Measurements from ENCODE around the gene RANBP10. TPM values are rescaled to one million over a fixed set of nuclear protein-coding genes. Genes with fewer than 3 reads are reported as not detected.

The RANBP10 gene
- total and polyA plus RNA-seq, 2 of the 8 experiments (the other 6 are each of a cell fraction or from before 2014, with no cell fraction given) = 14.2 to 16.8 TPM

DNA sequence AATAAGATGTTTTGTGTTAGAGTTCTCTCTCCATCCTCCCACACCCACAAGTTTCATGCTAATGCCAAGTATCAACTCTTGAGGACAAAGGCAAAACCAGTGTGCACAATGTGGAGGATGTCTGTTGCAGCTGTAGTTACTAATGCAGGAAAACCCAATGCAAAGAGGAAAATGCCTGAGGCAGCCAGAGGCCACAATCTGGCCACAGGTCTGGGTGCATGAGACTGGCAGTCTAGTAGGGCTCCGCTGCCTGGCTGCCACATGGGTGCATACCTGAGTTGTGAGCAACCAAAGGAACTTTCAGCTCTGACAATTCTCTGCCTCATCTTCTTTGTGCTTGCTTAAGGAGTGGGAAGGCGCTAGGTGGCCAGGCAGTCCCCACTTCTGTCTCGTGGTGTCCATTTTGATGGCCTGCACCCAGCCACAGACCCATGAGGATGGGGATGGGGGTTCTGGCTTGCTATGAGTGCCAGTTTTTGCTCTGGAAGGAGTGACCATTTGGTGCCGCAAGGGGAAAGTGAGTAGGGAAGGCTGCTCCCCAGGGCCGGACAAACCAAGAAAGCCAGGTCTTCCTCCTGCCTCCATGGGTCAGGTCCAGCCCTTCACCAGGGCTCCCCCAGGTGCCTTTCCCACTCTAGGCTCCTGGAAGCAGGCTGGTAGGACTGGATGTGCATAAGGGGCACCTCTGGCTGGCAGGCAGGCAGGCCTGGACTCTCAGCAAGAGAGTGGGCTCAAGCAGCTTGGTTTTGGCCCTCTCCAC lies 83.0 kb downstream of the RANBP10 start:
- Histone ChIP-seq H3K4ac (replicated peaks; ENCODE audit: insufficient read length, low read depth, low read length) (no peak overlapping the region), H3K36me3 (ENCODE audit: control insufficient read depth in 2 of 4, insufficient read depth in 4 of 4, low read length in 3 of 4) (peaks cover 0 to 10% (median 4%) of the 10 kb centered on the region in 4 experiments; a peak in 3 of 8 replicates), H2BK12ac (ENCODE audit: low read depth, low read length) (no peak overlapping the region), H3K27me3 (replicated peaks in 1 of 4; ENCODE audit: control insufficient read depth in 3 of 4, extremely low read depth in 1 of 4, insufficient read depth in 3 of 4, low read length in 3 of 4) (no peaks in the 10 kb centered on the region; a peak in 1 of 7 replicates), H3K9ac (replicated peaks in 1 of 4; ENCODE audit: extremely low read depth in 1 of 4, low read depth in 3 of 4, low read length in 3 of 4) (no peak overlapping the region), H4K91ac (replicated peaks; ENCODE audit: insufficient read length, low read length) (no peak overlapping the region), H4K20me1 (replicated peaks in 1 of 2; ENCODE audit: control insufficient read depth in 1 of 2, insufficient read depth in 2 of 2, low read length in 2 of 2) (no peaks in the 10 kb centered on the region), H3K79me2 (ENCODE audit: control insufficient read depth in 1 of 2, insufficient read depth in 2 of 2, low read length in 2 of 2) (peaks cover 1 to 5% of the 10 kb centered on the region in 2 experiments; a peak in 3 of 4 replicates), H2AK5ac (ENCODE audit: low read depth, low read length) (no peak overlapping the region), H2BK20ac (ENCODE audit: low read length) (no peak overlapping the region), H2BK120ac (replicated peaks; ENCODE audit: low read depth, low read length) (no peak overlapping the region), H2BK15ac (ENCODE audit: low read length) (no peak overlapping the region), H3K4me1 (replicated peaks in 1 of 4; ENCODE audit: control insufficient read depth in 3 of 4, insufficient read depth in 4 of 4, low read length in 3 of 4) (peaks cover 0 to 7% (median 5%) of the 10 kb centered on the region in 4 experiments; a peak in 3 of 7 replicates), H3K79me1 (ENCODE audit: low read depth, low read length) (no peaks in the 10 kb centered on the region; the same call in 1 of the 2 replicates), H3K23me2 (ENCODE audit: low read depth, low read length) (peaks cover 14% of the 10 kb centered on the region), H3K14ac (ENCODE audit: insufficient read length) (no peak overlapping the region), H4K8ac (ENCODE audit: extremely low read depth, insufficient read depth, low read length) (no peak overlapping the region; the same call in 1 of the 2 replicates), H3K23ac (ENCODE audit: insufficient read length) (no peak overlapping the region), H3K9me3 (ENCODE audit: insufficient read depth in 2 of 2, low read depth in 1 of 2, low read length in 1 of 2) (no peaks in the 10 kb centered on the region), H3K4me3 (ENCODE audit: extremely low read depth in 1 of 4, insufficient read depth in 2 of 4, low read depth in 3 of 4, low read length in 4 of 4) (no peak overlapping the region), H4K5ac (ENCODE audit: insufficient read length, low read depth, low read length) (no peak overlapping the region), H3K18ac (ENCODE audit: extremely low read depth, low read length) (no peak overlapping the region), H3K56ac (replicated peaks; ENCODE audit: insufficient read length, low read depth, low read length) (no peak overlapping the region), H3K4me2 (ENCODE audit: insufficient read depth in 1 of 2, low read depth in 2 of 2, low read length in 2 of 2) (no peak overlapping the region), H2AFZ (ENCODE audit: low read length) (no peak overlapping the region), H2BK5ac (ENCODE audit: low read depth, low read length) (no peak overlapping the region), H3K27ac (ENCODE audit: low read depth, low read length) (no peak overlapping the region)
- DNase-seq (ENCODE audit: low read depth in 1 of 2, low spot score in 2 of 2) (no peak), FAIRE-seq (no peak)
- CTCF ChIA-PET (ENCODE audit: partially characterized antibody) = interaction anchor here (0.6 to 1.9 kb wide), 5 partner anchors 44 to 1051 kb away, joined by 3 to 7 read pairs (median 4); no protein-coding TSS in a partner anchor
- POLR2A ChIA-PET (ENCODE audit: partially characterized antibody) = no interaction called here
- WGBS, 2 experiments (ENCODE audit: extremely low coverage in 1 of 2, insufficient coverage in 1 of 2, insufficient read length in 1 of 2, insufficient replicate concordance in 2 of 2, low coverage in 1 of 2, low lambda C conversion rate in 2 of 2, missing lambda C conversion rate in 1 of 2) = 90% methylated on average over 5 of the region's 5 CpGs; no CpG with 5 or more reads in 1 of the 2 experiments
- TF ChIP-seq CHD2 (IDR thresholded peaks at IDR 0.05; ENCODE audit: low read length) (no peak), YY1 (IDR thresholded peaks at IDR 0.05; ENCODE audit: low read depth, low read length) (no peak)
